RWPE1 (cell line): Measurements from ENCODE around the gene USF1.
"Not testable (repeated sequence)": the region's sequence is repeated elsewhere in the genome, so short reads cannot be mapped to it uniquely, and the experiment has no call there.

Experiments
- CTCF ChIA-PET: fragments of 350-600 bp; sonication (Branson Sonifier 250); formaldehyde crosslinking; extraction: SDS; loops from one replicate; lab custom pipeline; 2021; lab: Yijun Ruan, JAX
- POLR2A ChIA-PET: fragments of 400-600 bp; formaldehyde crosslinking; extraction: SDS; loops from one replicate; lab custom pipeline; 2020; ENCODE audit warnings: antibody characterized with exemption; ENCODE audit not compliant: low non-redundant PET; lab: Yijun Ruan, JAX
- DNase-seq: peaks from one replicate; pipeline ENCODE4 v3.0.0; 2012; ENCODE audit warnings: low spot score
- H3K27ac ChIP-seq: fragments of 450-650 bp; 2 replicates; pipeline ENCODE4 v1.5.1; 2017
- TF ChIP-seq, protein P1 (sequence below): fragments of 450-650 bp; conservative IDR thresholded peaks from 2 replicates; pipeline ENCODE4 v1.5.1; 2017; ENCODE audit warnings: low read depth, mild to moderate bottlenecking

Gene USF1

DNA sequence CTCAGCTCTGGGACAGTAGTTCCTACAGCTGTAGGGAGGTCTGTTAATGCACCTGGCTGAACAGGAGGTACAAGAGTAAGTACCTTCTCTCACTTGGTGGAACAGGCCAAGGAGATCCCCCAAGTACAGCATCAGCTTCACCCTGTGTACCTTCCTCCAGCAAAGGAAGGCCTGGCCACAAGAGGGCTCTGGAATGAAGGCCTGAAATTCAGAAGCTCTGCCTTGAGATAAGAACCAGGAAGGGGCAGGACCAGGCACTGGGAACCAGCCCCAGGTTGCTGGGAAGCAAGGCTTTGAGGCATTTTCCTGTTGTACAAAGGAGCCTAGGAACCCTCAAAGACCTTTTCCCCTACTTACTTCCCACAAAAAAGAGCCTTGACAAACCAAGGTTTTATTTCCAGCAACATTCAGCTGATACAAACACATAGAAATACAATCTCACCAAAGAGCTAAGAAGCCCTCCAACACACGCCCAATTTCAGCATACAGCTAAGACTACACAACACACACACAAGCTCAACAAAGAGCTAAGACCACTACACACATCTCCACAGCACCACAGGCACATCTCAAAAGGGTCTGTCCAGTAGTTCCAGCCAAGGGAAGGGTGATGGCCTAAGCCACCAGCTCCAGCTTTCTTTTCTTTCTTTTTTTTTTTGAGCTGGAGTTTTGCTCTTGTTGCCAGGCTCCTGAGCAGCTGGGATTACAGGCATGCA lies 48.3 kb downstream of the USF1 start:
- TF ChIP-seq, protein P1, sequence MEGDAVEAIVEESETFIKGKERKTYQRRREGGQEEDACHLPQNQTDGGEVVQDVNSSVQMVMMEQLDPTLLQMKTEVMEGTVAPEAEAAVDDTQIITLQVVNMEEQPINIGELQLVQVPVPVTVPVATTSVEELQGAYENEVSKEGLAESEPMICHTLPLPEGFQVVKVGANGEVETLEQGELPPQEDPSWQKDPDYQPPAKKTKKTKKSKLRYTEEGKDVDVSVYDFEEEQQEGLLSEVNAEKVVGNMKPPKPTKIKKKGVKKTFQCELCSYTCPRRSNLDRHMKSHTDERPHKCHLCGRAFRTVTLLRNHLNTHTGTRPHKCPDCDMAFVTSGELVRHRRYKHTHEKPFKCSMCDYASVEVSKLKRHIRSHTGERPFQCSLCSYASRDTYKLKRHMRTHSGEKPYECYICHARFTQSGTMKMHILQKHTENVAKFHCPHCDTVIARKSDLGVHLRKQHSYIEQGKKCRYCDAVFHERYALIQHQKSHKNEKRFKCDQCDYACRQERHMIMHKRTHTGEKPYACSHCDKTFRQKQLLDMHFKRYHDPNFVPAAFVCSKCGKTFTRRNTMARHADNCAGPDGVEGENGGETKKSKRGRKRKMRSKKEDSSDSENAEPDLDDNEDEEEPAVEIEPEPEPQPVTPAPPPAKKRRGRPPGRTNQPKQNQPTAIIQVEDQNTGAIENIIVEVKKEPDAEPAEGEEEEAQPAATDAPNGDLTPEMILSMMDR, result peak; percentile 67
- DNase-seq, result peak; percentile 57
- CTCF ChIA-PET, result interaction anchor here (0.5 to 1.3 kb wide), 13 partner anchors 8 to 442 kb away, joined by 3 to 12 read pairs (median 3); partner anchors contain the start of genes F11R and KLHDC9

GRCh38 chr1:160996178-160996577 lies 49.6 kb downstream of the USF1 start:
- POLR2A ChIA-PET, result no interaction called here

More for the DNA sequence above, 48.3 kb downstream of the USF1 start:
- POLR2A ChIA-PET, result interaction anchor here (0.9 to 2.2 kb wide), 4 partner anchors 23 to 168 kb away, joined by 3 to 5 read pairs (median 4); partner anchors contain the start of genes F11R and TSTD1
- peak overlapping the region; percentile 33; the same call in 1 of the 2 replicates for H3K27ac ChIP-seq

DNA sequence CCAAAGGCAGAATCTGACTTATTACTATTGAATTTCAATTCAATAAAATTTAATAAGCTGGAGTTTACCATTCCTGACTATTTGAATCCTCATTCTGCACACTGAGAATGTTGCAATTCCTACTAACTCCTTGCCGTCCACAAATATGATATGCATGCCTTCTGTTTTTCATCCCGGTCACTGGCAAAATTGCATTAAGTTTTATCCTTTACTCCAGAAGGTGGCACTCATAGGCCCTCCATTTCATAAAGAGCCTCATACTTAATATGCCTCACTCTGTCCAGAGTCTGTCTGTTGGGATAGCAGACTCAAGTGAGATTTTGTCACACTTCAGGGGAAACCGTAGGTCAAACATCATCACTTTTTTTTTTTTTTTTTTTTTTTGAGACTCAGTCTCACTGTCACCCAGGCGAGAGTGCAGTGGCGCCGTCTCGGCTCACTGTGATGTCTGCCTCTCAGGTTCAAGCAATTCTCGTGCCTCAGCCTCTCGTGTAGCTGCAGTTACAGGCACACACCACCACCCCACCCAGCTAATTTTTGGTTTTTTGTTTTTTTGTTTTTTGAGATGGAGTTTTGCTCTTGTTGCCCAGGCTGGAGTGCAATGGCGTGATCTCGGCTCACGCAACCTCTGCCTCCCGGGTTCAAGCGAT lies 52.1 kb downstream of the USF1 start:
- no peak overlapping the region for H3K27ac ChIP-seq
- peak; percentile 36 for DNase-seq
- ChIA-PET CTCF (interaction anchor here (0.6 to 0.7 kb wide), 2 partner anchors 40 to 44 kb away, joined by 3 to 5 read pairs; no protein-coding TSS in a partner anchor), POLR2A (no interaction called here)
- TF ChIP-seq, protein P1, result peak; percentile 41

More at GRCh38 chr1:160996178-160996577, 49.6 kb downstream of the USF1 start:
- TF ChIP-seq, protein P1, result no peak
- CTCF ChIA-PET, result interaction anchor here (1.1 kb wide), 1 partner anchor 394 kb away, joined by 3 read pairs; no protein-coding TSS in a partner anchor
- H3K27ac ChIP-seq, result peak overlapping the region; percentile 35; the same call in 1 of the 2 replicates
- peak; percentile 82 for DNase-seq

GRCh38 chr1:160992036-160992435 lies 53.7 kb downstream of the USF1 start:
- CTCF ChIA-PET, result interaction anchor here (0.6 to 0.8 kb wide), 2 partner anchors 29 to 104 kb away, joined by 3 to 5 read pairs; partner anchors contain the start of gene F11R
- H3K27ac ChIP-seq, POLR2A ChIA-PET, DNase-seq: not testable (repeated sequence)
